Measurements from ENCODE around the gene ILK.

DNA sequence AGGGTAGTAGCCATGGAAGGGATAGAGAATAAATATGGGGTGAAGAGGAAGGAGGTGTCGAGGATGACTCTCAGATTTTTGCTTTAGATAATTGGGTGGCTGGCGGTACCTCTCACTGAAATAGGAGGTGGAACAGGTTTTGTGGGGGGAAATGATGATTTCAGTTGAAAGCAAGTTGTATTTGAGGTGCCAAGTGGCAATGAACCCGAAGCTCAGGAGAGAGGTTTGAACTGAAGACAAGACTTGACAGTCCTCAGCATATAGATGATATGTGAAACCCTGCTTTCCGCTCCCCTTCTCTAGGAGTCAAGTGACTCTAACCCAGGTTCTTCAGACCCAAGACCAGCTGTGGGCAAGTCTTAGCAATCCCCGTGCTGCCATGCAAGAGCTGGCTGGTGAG, 33.9 kb upstream of the ILK start:
- TF ChIP-seq, protein P1, sequence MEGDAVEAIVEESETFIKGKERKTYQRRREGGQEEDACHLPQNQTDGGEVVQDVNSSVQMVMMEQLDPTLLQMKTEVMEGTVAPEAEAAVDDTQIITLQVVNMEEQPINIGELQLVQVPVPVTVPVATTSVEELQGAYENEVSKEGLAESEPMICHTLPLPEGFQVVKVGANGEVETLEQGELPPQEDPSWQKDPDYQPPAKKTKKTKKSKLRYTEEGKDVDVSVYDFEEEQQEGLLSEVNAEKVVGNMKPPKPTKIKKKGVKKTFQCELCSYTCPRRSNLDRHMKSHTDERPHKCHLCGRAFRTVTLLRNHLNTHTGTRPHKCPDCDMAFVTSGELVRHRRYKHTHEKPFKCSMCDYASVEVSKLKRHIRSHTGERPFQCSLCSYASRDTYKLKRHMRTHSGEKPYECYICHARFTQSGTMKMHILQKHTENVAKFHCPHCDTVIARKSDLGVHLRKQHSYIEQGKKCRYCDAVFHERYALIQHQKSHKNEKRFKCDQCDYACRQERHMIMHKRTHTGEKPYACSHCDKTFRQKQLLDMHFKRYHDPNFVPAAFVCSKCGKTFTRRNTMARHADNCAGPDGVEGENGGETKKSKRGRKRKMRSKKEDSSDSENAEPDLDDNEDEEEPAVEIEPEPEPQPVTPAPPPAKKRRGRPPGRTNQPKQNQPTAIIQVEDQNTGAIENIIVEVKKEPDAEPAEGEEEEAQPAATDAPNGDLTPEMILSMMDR (conservative IDR thresholded peaks at IDR 0.05): no peak
- no peak for TF ChIP-seq ZFX (IDR thresholded peaks at IDR 0.05)

All from C4-2B (cell line).